DND-41 (cell line): Measurements from ENCODE around the gene EHMT1.

Experiments used
- ATAC-seq: fragments of 200-7000 bp; cut with Tn5 transposase; 3 replicates; pipeline ENCODE4 v1.9.1; 2021; ENCODE audit warnings: low read depth; ENCODE audit not compliant: insufficient read depth
- DNase-seq: peaks from one replicate; pipeline ENCODE4 v3.0.0-alpha.2; 2020
- H2AFZ ChIP-seq: 2 replicates; pipeline ENCODE4 v1.6.0; 2012; ENCODE audit warnings: low read depth, low read length
- H3K27ac ChIP-seq: 2 replicates; pipeline ENCODE4 v1.5.1; 2012; ENCODE audit warnings: low read length, inconsistent platforms
- H3K27me3 ChIP-seq: fragments of 200-600 bp; sonication (generic); 2 replicates; pipeline ENCODE4 v1.6.0; 2012; ENCODE audit warnings: low read length, mild to moderate bottlenecking, inconsistent platforms; ENCODE audit not compliant: insufficient read depth, poor library complexity
- H3K36me3 ChIP-seq: 2 replicates; pipeline ENCODE4 v1.5.1; 2012; ENCODE audit warnings: low read length, inconsistent platforms; ENCODE audit not compliant: insufficient read depth
- H3K4me1 ChIP-seq: 2 replicates; pipeline ENCODE4 v1.5.1; 2012; ENCODE audit warnings: mild to moderate bottlenecking, low read length; ENCODE audit not compliant: insufficient read depth
- H3K4me2 ChIP-seq: 2 replicates; pipeline ENCODE4 v1.6.0; 2012; ENCODE audit warnings: mild to moderate bottlenecking, moderate library complexity, low read length, inconsistent platforms; ENCODE audit not compliant: insufficient read depth
- H3K4me3 ChIP-seq, 2 experiments: fragments of 200-600 bp in 1 of 2; shearing (Covaris generic) in 1 of 2; 2 replicates each; pipeline ENCODE4 v1.5.1; 2012 to 2016; ENCODE audit warnings: inconsistent platforms in 2 of 2, low read length in 2 of 2, mild to moderate bottlenecking in 2 of 2, low read depth in 1 of 2, moderate library complexity in 1 of 2
- H3K79me2 ChIP-seq: 2 replicates; pipeline ENCODE4 v1.6.0; 2012; ENCODE audit warnings: low read length, inconsistent platforms; ENCODE audit not compliant: insufficient read depth
- H3K9ac ChIP-seq: 2 replicates; pipeline ENCODE4 v1.6.0; 2012; ENCODE audit warnings: low read depth, mild to moderate bottlenecking, inconsistent platforms, low read length, moderate library complexity
- H3K9me3 ChIP-seq: 2 replicates; pipeline ENCODE4 v1.5.1; 2012; ENCODE audit warnings: low read length, moderate library complexity, mild to moderate bottlenecking, inconsistent platforms; ENCODE audit not compliant: insufficient read depth, severe bottlenecking
- H4K20me1 ChIP-seq: 2 replicates; pipeline ENCODE4 v1.6.0; 2012; ENCODE audit warnings: low read length; ENCODE audit not compliant: insufficient read depth
- CTCF ChIP-seq: IDR thresholded peaks from 2 replicates; pipeline ENCODE4 v1.5.1; 2012; ENCODE audit warnings: borderline replicate concordance, low read length, moderate library complexity, mild to moderate bottlenecking; ENCODE audit not compliant: poor library complexity, severe bottlenecking; ENCODE audit errors: extremely low read depth
- EZH2 ChIP-seq: IDR thresholded peaks from 3 replicates; pipeline ENCODE4 v1.6.1; 2012; ENCODE audit warnings: borderline replicate concordance, low read depth, mild to moderate bottlenecking, moderate library complexity, low read length, inconsistent platforms; ENCODE audit not compliant: severe bottlenecking

The EHMT1 gene

DNA sequence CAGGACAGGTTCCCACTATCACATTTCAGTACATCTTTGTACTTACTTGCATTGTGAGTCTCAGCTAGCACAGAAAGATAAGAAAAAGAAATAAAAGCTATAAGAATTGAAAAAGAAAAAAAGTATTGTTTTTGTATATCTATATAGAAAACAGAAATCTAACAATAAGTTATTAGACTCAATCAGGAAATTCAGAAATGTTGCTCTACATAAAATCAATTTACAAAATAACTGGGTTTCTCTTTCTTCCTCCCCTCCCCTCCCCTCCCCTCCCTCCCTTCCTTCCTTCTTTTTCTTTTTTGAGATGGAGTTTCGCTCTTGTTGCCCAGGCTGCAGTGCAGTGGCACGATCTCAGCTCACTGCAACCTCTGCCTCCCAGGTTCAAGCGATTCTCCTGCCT, 251.6 kb downstream of the EHMT1 start:
- Histone ChIP-seq H2AFZ (no peak overlapping the region), H3K9me3 (no peaks in the 10 kb centered on the region), H3K4me3 (no peak overlapping the region), H3K9ac (no peak overlapping the region), H3K27ac (no peak overlapping the region), H4K20me1 (no peaks in the 10 kb centered on the region), H3K4me2 (no peak overlapping the region), H3K79me2 (no peaks in the 10 kb centered on the region), H3K36me3 (no peaks in the 10 kb centered on the region), H3K4me1 (no peaks in the 10 kb centered on the region), H3K27me3 (no peaks in the 10 kb centered on the region)
- TF ChIP-seq EZH2, result no peak
- no peak for TF ChIP-seq CTCF
- no peak for ATAC-seq
- no peak for DNase-seq

GRCh38 chr9:137872296-137872695, 253.5 kb downstream of the EHMT1 start:
- no peak for ATAC-seq
- H3K27me3 ChIP-seq, result no peaks in the 10 kb centered on the region

DNA sequence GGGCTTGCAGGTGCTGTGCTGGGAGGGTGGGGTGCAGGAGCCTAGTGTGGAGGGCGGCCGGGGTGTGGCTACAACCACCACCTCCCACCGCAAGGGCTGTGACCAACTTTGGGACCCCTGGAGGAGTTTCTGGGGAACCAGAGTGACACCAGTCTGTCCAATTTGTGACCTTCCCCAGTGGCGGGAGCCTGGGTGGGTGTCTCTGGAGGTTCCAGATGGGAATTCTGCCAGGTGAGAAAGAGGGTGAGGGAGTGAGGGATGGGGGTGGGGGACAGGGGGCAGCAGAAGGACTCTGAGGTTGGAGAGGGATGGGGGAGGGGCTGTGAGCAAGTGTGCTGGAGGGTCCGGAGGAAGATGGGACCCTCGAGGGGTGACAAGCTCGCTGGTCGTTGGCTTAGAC, 254.6 kb downstream of the EHMT1 start:
- Histone ChIP-seq H3K36me3 (no peaks in the 10 kb centered on the region), H2AFZ (no peak overlapping the region), H4K20me1 (no peaks in the 10 kb centered on the region), H3K4me3 (no peak overlapping the region), H3K79me2 (no peaks in the 10 kb centered on the region), H3K4me1 (no peaks in the 10 kb centered on the region), H3K27ac (no peak overlapping the region), H3K27me3 (no peaks in the 10 kb centered on the region), H3K4me2 (no peak overlapping the region), H3K9ac (no peak overlapping the region), H3K9me3 (no peaks in the 10 kb centered on the region)
- DNase-seq (no peak), ATAC-seq (no peak)
- TF ChIP-seq EZH2 (no peak), CTCF (no peak)

More at GRCh38 chr9:137872296-137872695, 253.5 kb downstream of the EHMT1 start:
- Histone ChIP-seq H3K27ac (no peak overlapping the region), H3K4me1 (no peaks in the 10 kb centered on the region), H3K36me3 (no peaks in the 10 kb centered on the region), H2AFZ (no peak overlapping the region), H3K9me3 (no peaks in the 10 kb centered on the region), H3K9ac (no peak overlapping the region), H3K4me3 (no peak overlapping the region), H3K79me2 (no peaks in the 10 kb centered on the region), H4K20me1 (no peaks in the 10 kb centered on the region), H3K4me2 (no peak overlapping the region)
- no peak for DNase-seq
- TF ChIP-seq CTCF (no peak), EZH2 (no peak)

DNA sequence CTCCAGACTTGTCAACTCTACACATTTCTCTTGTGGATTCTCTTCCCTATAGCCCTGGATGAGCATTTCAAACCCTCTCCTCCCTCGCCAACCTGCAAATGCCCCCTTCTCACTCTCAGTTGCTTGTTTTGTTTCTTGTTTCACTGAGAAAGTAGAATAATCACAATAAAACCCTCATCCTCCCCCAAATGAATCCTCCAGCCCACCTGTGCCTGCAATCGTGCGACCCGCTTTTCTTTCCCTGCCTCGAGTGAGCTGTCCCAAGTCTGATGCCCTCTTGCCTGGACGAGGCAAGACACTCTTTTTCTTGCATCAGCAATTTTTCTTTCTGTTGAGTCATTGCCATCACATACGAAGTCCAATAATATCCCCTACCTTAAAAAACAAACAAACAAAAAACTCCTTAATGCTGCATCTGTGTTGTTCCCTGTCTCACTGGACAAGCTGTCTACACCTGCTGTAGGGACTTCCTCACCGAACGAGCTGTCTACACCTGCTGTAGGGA, 255.1 kb downstream of the EHMT1 start:
- Histone ChIP-seq H3K4me3 (no peak overlapping the region), H3K4me1 (no peaks in the 10 kb centered on the region)
- ATAC-seq, result no peak

More for the DNA sequence above, 255.1 kb downstream of the EHMT1 start:
- Histone ChIP-seq H3K27ac (no peak overlapping the region), H3K79me2 (no peaks in the 10 kb centered on the region), H3K36me3 (no peaks in the 10 kb centered on the region), H3K9ac (no peak overlapping the region), H3K9me3 (no peaks in the 10 kb centered on the region), H3K27me3 (no peaks in the 10 kb centered on the region), H4K20me1 (no peaks in the 10 kb centered on the region), H2AFZ (no peak overlapping the region), H3K4me2 (no peak overlapping the region)
- DNase-seq, result no peak
- TF ChIP-seq CTCF (no peak), EZH2 (no peak)
